Endothelial cell of umbilical vein (primary cell): ENCODE measurements around the gene DGKH. TPM values are rescaled to one million over a fixed set of nuclear protein-coding genes. Genes with fewer than 3 reads are reported as not detected.

Experiments used
- BruUV-seq: library from RNA; stranded (reverse); fragments of 400-500 nt; replicated peaks from 2 replicates; lab custom pipeline; 2021; lab: Mats Ljungman, UMichigan
- CTCF ChIA-PET: fragments of 300-600, 350-600 bp; sonication (Branson Sonifier 250); formaldehyde crosslinking; loops from one replicate; lab custom pipeline; 2021; ENCODE audit warnings: antibody characterized with exemption, inconsistent platforms; lab: Charles Lee
- POLR2A ChIA-PET: fragments of 300-600, 350-600 bp; sonication (Branson Sonifier 250); formaldehyde crosslinking; loops from one replicate; lab custom pipeline; 2021; ENCODE audit warnings: antibody characterized with exemption, inconsistent platforms; lab: Charles Lee
- DNase-seq: peaks from one replicate; pipeline ENCODE4 v3.0.0-alpha.2; 2011; ENCODE audit warnings: low read depth, low spot score
- FAIRE-seq: peaks from 2 replicates; lab custom pipeline; 2011; peaks lifted over from hg19 to GRCh38; lab: Jason Lieb, UNC
- H2AFZ ChIP-seq: 2 replicates; pipeline ENCODE4 v1.6.0; 2012; ENCODE audit warnings: low read depth, low read length, control low read depth, inconsistent platforms
- H3K27ac ChIP-seq: 2 replicates; pipeline ENCODE4 v1.5.1; 2011; ENCODE audit warnings: low read depth, mild to moderate bottlenecking, control low read depth, low read length, moderate library complexity; ENCODE audit not compliant: insufficient read depth
- H3K27me3 ChIP-seq, 2 experiments: 2 replicates each; pipeline versions ENCODE4 v1.6.0 to v1.6.1; 2011; ENCODE audit warnings: low read length in 2 of 2, mixed read lengths in 1 of 2; ENCODE audit not compliant: control insufficient read depth in 2 of 2, insufficient read depth in 2 of 2
- H3K36me3 ChIP-seq, 2 experiments: 2 replicates in 1 of 2; 3 replicates in 1 of 2; pipeline ENCODE4 v1.5.1; 2011; ENCODE audit warnings: low read length in 2 of 2, mild to moderate bottlenecking in 1 of 2, moderate library complexity in 1 of 2; ENCODE audit not compliant: control insufficient read depth in 2 of 2, insufficient read depth in 2 of 2; ENCODE audit errors: extremely low read depth in 1 of 2
- H3K4me1 ChIP-seq: 3 replicates; pipeline ENCODE4 v1.5.1; 2011; ENCODE audit warnings: mild to moderate bottlenecking, low read length; ENCODE audit not compliant: control insufficient read depth, insufficient read depth; ENCODE audit errors: extremely low read depth
- H3K4me2 ChIP-seq: 2 replicates; pipeline ENCODE4 v1.6.1; 2011; ENCODE audit warnings: low read length, control low read depth, mixed read lengths; ENCODE audit not compliant: insufficient read depth
- H3K4me3 ChIP-seq, 3 experiments: fragments of 200-600 bp in 1 of 3; sonication (generic), shearing (Covaris generic) in 1 of 3; replicated peaks in 1 of 3; 2 replicates each; pipeline ENCODE4 v1.5.1; 2011 to 2016; ENCODE audit warnings: control low read depth in 3 of 3, low read length in 3 of 3, mild to moderate bottlenecking in 2 of 3, inconsistent platforms in 1 of 3, low read depth in 1 of 3, moderate library complexity in 1 of 3; ENCODE audit not compliant: insufficient read depth in 1 of 3
- H3K79me2 ChIP-seq: 2 replicates; pipeline ENCODE4 v1.6.0; 2012; ENCODE audit warnings: low read length, inconsistent platforms; ENCODE audit not compliant: control insufficient read depth, insufficient read depth
- H3K9ac ChIP-seq: replicated peaks from 2 replicates; pipeline ENCODE3; 2011; ENCODE audit warnings: low read length, control low read depth; ENCODE audit not compliant: insufficient read depth; ENCODE audit errors: extremely low read depth
- H3K9me1 ChIP-seq: replicated peaks from 3 replicates; pipeline ENCODE4 v1.6.0; 2011; ENCODE audit warnings: mild to moderate bottlenecking, low read length; ENCODE audit not compliant: control insufficient read depth, insufficient read depth; ENCODE audit errors: extremely low read depth
- H3K9me3 ChIP-seq: replicated peaks from 2 replicates; pipeline ENCODE4 v1.5.1; 2012; ENCODE audit warnings: low read length, inconsistent platforms; ENCODE audit not compliant: control insufficient read depth, insufficient read depth
- H4K20me1 ChIP-seq: replicated peaks from 2 replicates; pipeline ENCODE3; 2011; ENCODE audit warnings: mild to moderate bottlenecking, low read length; ENCODE audit not compliant: control insufficient read depth, insufficient read depth; ENCODE audit errors: extremely low read depth
- CTCF ChIP-seq, 2 donors: IDR thresholded peaks; 1 replicate in 1 of 2; 2 replicates in 1 of 2; pipeline ENCODE4 v1.5.1; 2011; ENCODE audit warnings: low read length in 2 of 2, mild to moderate bottlenecking in 2 of 2, moderate library complexity in 2 of 2, control low read depth in 1 of 2, inconsistent platforms in 1 of 2, low read depth in 1 of 2; ENCODE audit not compliant: insufficient read depth in 1 of 2; ENCODE audit errors: extremely low read depth in 1 of 2
- EZH2 ChIP-seq: IDR thresholded peaks from 2 replicates; pipeline ENCODE4 v1.6.1; 2012; ENCODE audit warnings: borderline replicate concordance, low read depth, mild to moderate bottlenecking, moderate library complexity, low read length, inconsistent platforms; ENCODE audit not compliant: severe bottlenecking
- FOS ChIP-seq: IDR thresholded peaks from 2 replicates; pipeline ENCODE4 v1.6.1; 2011; ENCODE audit warnings: mild to moderate bottlenecking, low read length, moderate library complexity, borderline replicate concordance; ENCODE audit not compliant: insufficient read depth
- GATA2 ChIP-seq: IDR thresholded peaks from 2 replicates; pipeline ENCODE4 v1.7.0; 2011; ENCODE audit warnings: low read depth, mild to moderate bottlenecking, moderate library complexity, mixed read lengths, low read length; ENCODE audit not compliant: insufficient read length, insufficient read depth
- JUN ChIP-seq: IDR thresholded peaks from 2 replicates; pipeline ENCODE4 v1.6.1; 2011; ENCODE audit warnings: borderline replicate concordance, low read depth; ENCODE audit not compliant: insufficient read length, insufficient read depth
- MAX ChIP-seq: IDR thresholded peaks from 2 replicates; pipeline ENCODE4 v1.6.1; 2011; ENCODE audit not compliant: insufficient read depth, insufficient read length
- MYC ChIP-seq: IDR thresholded peaks from one replicate; pipeline ENCODE4 v1.6.1; 2011; ENCODE audit warnings: mild to moderate bottlenecking, low read depth, low read length
- POLR2A ChIP-seq: IDR thresholded peaks from 2 replicates; pipeline ENCODE4 v1.6.1; 2012; ENCODE audit warnings: low read depth, mild to moderate bottlenecking, control low read depth, low read length
- POLR2AphosphoS5 ChIP-seq: IDR thresholded peaks from 2 replicates; pipeline ENCODE4 v1.6.1; 2012; ENCODE audit warnings: low read depth, mild to moderate bottlenecking, control low read depth, low read length, moderate library complexity; ENCODE audit not compliant: insufficient read depth
- dilution Hi-C: fragments of 300-500 bp; cut with MboI; formaldehyde crosslinking; loops from one replicate; pipeline ENCODE4 v1.15.0; 2019; ENCODE audit warnings: low sequenced_read_pairs; ENCODE audit not compliant: extremely low pct_ligation_motif_present
- intact Hi-C: fragments of 100-400 bp; cut with micrococcal nuclease; formaldehyde crosslinking; loops from one replicate; pipeline ENCODE4 v1.10.0; 2022
- polyA plus RNA-seq, 4 experiments: library from polyadenylated mRNA; depleted of rRNA in 3 of 4; stranded (reverse) in 3 of 4; unstranded in 1 of 4; fragments of >200 nt; gene quantifications; 2 replicates each; pipeline versions ENCODE4 v1.2.1 to v1.2.3, GENCODE V29; 2011 to 2012; ENCODE audit warnings: missing spikeins in 1 of 4
- total RNA-seq: library from RNA; stranded (reverse); gene quantifications from 2 replicates; pipeline ENCODE4 v1.2.3, GENCODE V29; 2021

DGKH gene
- total and polyA plus RNA-seq, 2 donors (not counting 3 experiments of a cell fraction or from before 2014, with no cell fraction given) = 4.1 to 30.1 TPM

GRCh38 chr13:42065414-42065813, 17.0 kb downstream of the DGKH start:
- H3K27me3 ChIP-seq = no peaks in the 10 kb centered on the region
- no peak overlapping the region for H3K27ac ChIP-seq
- H3K9ac ChIP-seq = no peak overlapping the region
- no peak for FAIRE-seq
- H3K4me2 ChIP-seq = no peak overlapping the region
- intact Hi-C loops (no loop called here), dilution Hi-C loops (no loop called here)
- no peaks in the 10 kb centered on the region for H3K9me1 ChIP-seq
- DNase-seq = peak; percentile 9
- no peaks in the 10 kb centered on the region for H3K9me3 ChIP-seq
- CTCF ChIA-PET = interaction anchor here (1.6 to 2.2 kb wide), 2 partner anchors 8 to 397 kb away, joined by 6 to 7 read pairs; no protein-coding TSS in a partner anchor
- H3K36me3 ChIP-seq = no peaks in the 10 kb centered on the region
- H3K4me1 ChIP-seq = peaks cover 6% of the 10 kb centered on the region
- H2AFZ ChIP-seq = no peak overlapping the region
- no peak overlapping the region for H3K4me3 ChIP-seq
- no TSS peak for BruUV-seq
- H3K79me2 ChIP-seq = peaks cover 28% of the 10 kb centered on the region
- POLR2A ChIA-PET = no interaction called here
- TF ChIP-seq CTCF (IDR thresholded peaks at IDR 0.05; ENCODE audit: extremely low read depth in 1 of 2, insufficient read depth in 1 of 2, low read depth in 1 of 2, low read length in 2 of 2) (no peak), POLR2A (no peak), POLR2AphosphoS5 (no peak), EZH2 (no peak), JUN (no peak), FOS (no peak), MAX (no peak), GATA2 (no peak), MYC (no peak)
- no peaks in the 10 kb centered on the region for H4K20me1 ChIP-seq
